Left colon (tissue), 2 donors: ENCODE results near the gene HINT1. TPM values are rescaled to one million over a fixed set of nuclear protein-coding genes. Genes with fewer than 3 reads are reported as not detected.
A peak's percentile ranks its signal among the peaks of the same experiment; 100 is the strongest.
"Not testable (repeated sequence)": the region's sequence is repeated elsewhere in the genome, so short reads cannot be mapped to it uniquely, and the experiment has no call there.

Source experiments
- ATAC-seq: fragments of 200-7000 bp; cut with Tn5 transposase; one replicate; pipeline ENCODE4 v1.9.1; 2020; ENCODE audit warnings: mild to moderate bottlenecking, moderate library complexity
- DNase-seq, 2 donors: peaks; one replicate each; pipeline ENCODE4 v3.0.0-alpha.2; 2020
- intact Hi-C, 2 donors: fragments of 100-400 bp; cut with DNase I in 1 of 2; cut with micrococcal nuclease in 1 of 2; formaldehyde crosslinking; loops; one replicate each; pipeline versions ENCODE4 v1.11.2 to v1.14.0; 2022; cut with DNase I, micrococcal nuclease
- long read RNA-seq: library from polyadenylated mRNA; unstranded; transcript quantifications from one replicate; pipeline ENCODE4 v2.0.0, GENCODE V29; 2021
- total RNA-seq, 2 donors: library from RNA; stranded (reverse); fragmentation: NEBNext Ultra II Directional; extraction: Animal tissue kit (Norgen Biotek cat#: 25700); gene quantifications; one replicate each; pipeline ENCODE4 v1.2.1, GENCODE V29; 2021
- donor health status: DM: no; HTN: no; CAD: no.
- donor health status: DM: yes; HTN: yes; CAD: no.

The HINT1 gene
- 100 to 1,000 TPM; 303 to 318 TPM for total RNA-seq
- long read RNA-seq, transcript HINT1-209 (3 exons, 656 nt) = minor isoform, 7 of 234 reads
- long read RNA-seq, transcript HINT1-205 (3 exons, 703 nt) = minor isoform, 6 of 234 reads
- long read RNA-seq, transcript HINT1-201 (3 exons, 1,081 nt) = major isoform, 209 of 234 reads
- long read RNA-seq, partial matches to known transcripts = 1 of 234 reads
- long read RNA-seq, other reads (novel, unspliced or antisense) = 4 of 234 reads

GRCh38 chr5:131165119-131165727 is at the start of gene HINT1:
Gene HINT1, minus strand, starts transcription at chr5:131165256. Its CDS starts 51 bp downstream, at chr5:131165205.
- ATAC-seq = peak; percentile 85
- intact Hi-C loops = loop anchor here in 1 of 2 donors (10.0 kb wide), 1 partner anchor 100 kb away; the partner anchor contains the start of gene CDC42SE2
- peak; percentile 92 to 97 for DNase-seq

DNA sequence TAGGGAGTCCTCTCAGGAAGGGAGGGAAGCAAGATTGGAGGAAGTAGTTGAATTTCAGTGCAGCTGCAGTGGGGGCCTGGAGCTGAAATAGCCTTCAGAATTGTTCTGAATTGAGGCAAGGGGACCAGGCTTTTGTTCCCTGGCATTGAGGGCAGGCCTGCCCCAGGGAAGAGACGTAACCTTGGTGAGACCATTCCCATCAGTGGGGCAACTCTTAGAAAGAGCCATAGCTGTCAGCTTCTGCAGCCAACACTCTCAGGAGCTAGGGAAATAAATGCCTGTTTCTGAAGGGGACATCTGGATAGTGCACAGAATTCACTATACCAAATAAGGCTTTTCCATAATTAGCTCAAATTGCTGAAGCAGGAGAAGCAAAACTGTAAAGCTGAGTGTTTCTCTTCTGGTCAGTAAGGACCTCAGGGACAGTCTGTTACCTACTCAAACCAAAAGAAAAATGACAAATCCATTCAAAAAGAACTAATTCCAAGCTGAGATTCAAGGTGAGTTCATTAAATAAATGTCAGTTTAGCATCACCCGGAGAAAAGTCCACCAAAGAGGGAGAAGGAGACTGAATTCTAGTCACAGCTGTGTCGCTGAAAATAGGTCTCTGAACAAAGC is 49.7 kb upstream of the HINT1 start:
- intact Hi-C loops = no loop called here
- no peak for DNase-seq
- ATAC-seq = no peak

DNA sequence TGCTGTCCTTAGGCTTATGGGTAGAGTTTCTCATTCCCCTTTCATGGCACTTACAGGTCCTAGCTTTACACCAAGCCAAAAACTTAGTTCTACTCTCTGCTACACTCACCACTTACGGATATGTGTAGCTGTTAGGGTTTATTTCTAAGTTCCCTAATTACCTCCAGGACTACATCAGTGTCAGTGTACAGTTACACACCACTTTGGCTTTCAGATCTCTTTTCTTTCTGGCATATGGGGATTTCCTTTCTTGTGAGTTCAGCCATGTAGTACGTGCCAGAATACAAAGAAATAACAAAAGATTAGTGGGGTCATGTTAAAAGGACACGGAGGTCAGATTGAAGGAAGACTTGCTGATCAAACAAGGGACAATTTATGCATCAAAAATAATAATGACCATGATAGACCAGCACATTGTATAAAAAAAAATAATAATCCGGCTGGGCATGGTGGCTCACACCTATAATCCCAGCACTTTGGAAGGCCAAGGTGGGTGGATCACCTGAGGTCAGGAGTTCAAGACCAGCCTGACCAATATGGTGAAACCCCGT is 47.5 kb upstream of the HINT1 start:
- intact Hi-C loops = no loop called here
- no peak for DNase-seq
- ATAC-seq = no peak

DNA sequence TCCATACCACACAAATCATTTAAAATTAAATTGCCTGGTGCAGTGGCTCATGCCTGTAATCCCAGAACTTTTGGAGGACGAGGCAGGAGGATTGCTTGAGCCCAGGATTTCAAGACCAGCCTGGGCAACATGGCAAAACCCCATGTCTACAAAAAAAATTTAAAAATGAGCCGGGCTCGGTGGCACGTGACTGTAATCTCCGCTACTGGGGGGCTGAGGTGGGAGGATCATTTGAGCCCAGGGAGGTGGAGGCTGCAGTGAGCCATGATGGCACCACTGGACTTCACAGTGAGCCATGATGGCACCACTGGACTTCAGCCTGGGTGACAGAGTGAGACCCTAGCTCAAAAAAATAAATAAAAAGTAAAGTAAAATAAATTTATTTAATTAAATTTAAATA is 46.6 kb upstream of the HINT1 start:
- DNase-seq (no peak), ATAC-seq (no peak)
- intact Hi-C loops = no loop called here

GRCh38 chr5:131210151-131210510 is 45.1 kb upstream of the HINT1 start:
- DNase-seq = no peak
- peak; percentile 39 for ATAC-seq
- intact Hi-C loops = no loop called here

DNA sequence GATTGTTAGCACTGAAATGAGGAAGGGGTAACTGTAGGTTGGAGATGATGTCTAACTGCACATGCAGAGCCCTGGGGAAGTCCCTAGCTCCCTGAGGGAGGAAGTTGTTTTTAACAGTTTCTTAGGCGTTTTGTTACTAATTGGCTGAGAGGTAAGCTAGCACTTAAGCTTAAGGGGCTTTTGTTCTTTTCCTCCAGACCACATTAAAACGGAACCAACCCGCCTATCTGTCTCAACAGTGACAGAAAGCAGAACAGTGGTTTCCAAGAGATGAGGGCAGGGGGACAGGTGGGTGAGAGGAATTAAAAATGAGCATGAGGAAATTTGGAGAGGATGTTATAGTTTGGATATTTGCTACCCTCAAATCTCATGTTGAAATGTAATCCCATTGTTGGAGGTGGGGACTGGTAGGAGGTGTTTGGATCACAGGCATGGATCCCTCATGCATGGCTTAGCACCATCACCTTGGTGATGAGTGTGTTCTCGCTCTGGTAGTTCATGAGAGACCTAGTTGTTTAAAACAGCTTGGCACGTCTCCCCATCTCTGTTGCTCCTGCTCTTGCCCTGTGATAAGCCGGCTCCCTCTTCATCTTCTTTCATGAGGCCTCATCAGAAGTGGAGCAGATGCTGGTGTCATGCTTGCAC is 44.6 kb upstream of the HINT1 start:
- intact Hi-C loops = no loop called here
- ATAC-seq = peak; percentile 28
- DNase-seq = peak in 1 of 2 donors; percentile 35

GRCh38 chr5:131209175-131209505 is 44.1 kb upstream of the HINT1 start:
- intact Hi-C loops = no loop called here
- DNase-seq = no peak
- no peak for ATAC-seq

DNA sequence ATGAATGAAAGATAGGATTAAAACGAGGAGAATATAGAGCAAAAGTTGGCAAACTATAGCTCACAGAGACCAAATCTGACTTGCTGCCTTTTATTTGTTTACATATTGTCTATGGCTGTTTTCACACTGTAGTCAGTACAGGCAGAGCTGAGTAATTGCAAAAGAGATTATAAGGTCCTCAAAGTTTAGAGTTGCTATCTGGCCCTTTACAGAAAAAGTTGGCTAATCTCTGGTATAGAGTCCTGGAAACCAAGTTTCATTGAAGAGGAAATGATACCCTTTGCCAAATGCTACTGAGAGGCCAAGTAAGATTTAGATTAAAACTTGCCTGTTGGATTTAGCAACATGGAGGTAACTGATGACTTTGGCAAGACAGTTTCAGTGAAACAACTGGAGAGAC is 41.7 kb upstream of the HINT1 start:
- DNase-seq (no peak), ATAC-seq (peak; percentile 46)
- intact Hi-C loops = no loop called here

DNA sequence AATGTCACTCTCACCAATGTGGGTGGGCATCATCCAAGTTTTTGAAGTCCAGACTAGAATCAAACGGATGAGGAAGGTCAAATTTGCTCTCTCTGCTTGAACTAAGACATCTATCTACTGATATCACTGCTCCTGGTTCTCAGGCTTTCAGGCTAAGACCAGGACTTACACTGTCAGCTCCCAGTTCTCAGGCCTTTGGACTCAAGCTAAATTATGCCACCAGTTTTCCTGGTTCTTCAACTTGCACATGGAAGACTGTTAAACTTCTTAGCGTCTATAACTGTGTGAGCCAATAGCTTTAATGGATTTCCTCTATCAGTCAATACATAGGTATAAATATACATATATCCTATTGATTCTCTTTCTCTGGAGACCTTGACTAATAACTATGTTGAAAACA is 41.0 kb upstream of the HINT1 start:
- intact Hi-C loops = no loop called here
- ATAC-seq = peak; percentile 82
- DNase-seq = no peak

GRCh38 chr5:131204964-131205363 is 39.9 kb upstream of the HINT1 start:
- ATAC-seq = peak; percentile 74
- intact Hi-C loops = no loop called here
- DNase-seq = no peak

DNA sequence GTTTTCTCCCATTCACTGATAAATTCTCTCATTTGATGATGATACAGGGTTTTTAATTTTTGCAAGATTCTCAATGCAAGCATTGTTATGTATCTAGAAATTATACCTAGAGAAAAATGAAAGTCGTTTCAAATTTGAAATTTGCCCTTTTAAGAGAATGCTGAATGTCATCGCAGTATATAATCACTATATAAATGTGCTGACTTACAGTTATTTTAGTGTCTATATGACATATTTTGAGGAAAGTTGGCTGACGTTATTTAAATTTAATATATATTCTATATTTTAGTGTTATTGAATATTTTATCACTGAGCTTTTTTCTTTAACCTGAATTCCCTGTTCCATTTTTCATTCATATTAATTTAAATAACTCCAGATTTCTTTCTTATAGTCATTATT is 35.5 kb upstream of the HINT1 start:
- DNase-seq (no peak), ATAC-seq (no peak)
- intact Hi-C loops = no loop called here

- intact Hi-C loops = no loop called here
- ATAC-seq (no peak), DNase-seq (no peak)
These were observed 33.6 kb upstream of the HINT1 start for GRCh38 chr5:131198625-131199024.

DNA sequence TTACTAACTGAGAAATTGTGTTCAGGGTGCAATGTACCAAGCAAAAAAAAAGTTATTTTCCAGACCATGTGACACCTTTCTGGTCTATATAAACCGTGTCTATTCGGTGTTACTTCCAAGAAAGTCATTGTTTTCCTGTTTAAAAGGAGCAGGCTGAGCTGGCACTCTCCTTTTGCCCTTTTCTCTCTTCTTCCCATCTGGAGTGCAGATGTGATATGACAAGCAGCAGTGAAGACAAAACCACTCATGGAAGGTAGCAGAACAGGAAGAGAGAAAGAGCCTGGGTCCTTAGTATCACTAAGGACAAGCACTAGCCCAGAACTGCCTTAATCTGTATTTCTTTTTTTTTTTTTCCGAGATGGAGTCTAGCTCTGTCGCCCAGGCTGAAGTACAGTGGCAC is 31.3 kb upstream of the HINT1 start:
- intact Hi-C loops = no loop called here
- ATAC-seq (no peak), DNase-seq (no peak)

DNA sequence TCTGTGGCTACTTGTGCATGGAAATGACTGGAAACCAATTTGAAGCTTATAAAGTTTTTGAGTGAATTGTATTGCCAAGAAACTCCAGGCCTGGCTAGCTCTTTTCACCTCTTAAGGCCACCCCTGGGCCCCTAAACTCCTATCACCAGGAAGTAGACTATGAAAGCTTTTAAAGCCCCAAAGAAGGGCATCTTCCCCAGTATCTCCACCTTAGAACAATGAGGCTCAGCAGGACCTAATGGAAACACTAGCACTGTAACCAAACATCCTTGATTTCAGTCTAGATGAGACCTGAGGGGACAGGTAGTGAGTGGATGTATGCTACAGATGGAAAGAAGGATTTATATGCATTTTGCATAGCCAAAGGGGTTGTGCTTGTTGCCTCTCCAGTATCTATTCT is 30.6 kb upstream of the HINT1 start:
- ATAC-seq (no peak), DNase-seq (no peak)
- intact Hi-C loops = no loop called here

- intact Hi-C loops = no loop called here
- ATAC-seq (peak; percentile 82), DNase-seq (peak in 1 of 2 donors; percentile 20)
These were observed 29.7 kb upstream of the HINT1 start for GRCh38 chr5:131194725-131195124.

- intact Hi-C loops, DNase-seq: not testable (repeated sequence)
- peak; percentile 61 for ATAC-seq
These were observed 28.8 kb upstream of the HINT1 start for GRCh38 chr5:131193897-131194296.

DNA sequence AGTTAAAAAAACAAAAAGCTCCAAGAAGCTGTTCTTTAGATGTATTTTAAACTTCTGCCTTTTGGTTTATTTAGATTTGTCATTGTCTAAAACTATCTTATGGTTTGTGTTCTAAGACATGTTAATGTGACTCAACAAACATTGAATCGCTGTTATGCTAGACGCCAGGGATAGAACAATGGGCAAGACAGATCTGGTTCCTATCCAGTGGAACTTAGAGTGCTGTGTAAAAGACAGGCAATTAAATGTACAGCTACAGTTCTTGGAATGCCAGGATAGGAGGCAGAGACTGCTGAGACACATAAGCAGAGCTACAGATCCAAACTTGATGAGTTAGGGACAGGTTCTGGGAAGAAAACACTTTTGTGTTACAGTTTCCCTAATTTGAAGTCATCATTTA is 28.1 kb upstream of the HINT1 start:
- ATAC-seq (peak; percentile 74), DNase-seq (no peak)
- intact Hi-C loops = no loop called here

- ATAC-seq = no peak
- intact Hi-C loops = no loop called here
- DNase-seq = no peak
These were observed 21.7 kb upstream of the HINT1 start for GRCh38 chr5:131186561-131187256.

DNA sequence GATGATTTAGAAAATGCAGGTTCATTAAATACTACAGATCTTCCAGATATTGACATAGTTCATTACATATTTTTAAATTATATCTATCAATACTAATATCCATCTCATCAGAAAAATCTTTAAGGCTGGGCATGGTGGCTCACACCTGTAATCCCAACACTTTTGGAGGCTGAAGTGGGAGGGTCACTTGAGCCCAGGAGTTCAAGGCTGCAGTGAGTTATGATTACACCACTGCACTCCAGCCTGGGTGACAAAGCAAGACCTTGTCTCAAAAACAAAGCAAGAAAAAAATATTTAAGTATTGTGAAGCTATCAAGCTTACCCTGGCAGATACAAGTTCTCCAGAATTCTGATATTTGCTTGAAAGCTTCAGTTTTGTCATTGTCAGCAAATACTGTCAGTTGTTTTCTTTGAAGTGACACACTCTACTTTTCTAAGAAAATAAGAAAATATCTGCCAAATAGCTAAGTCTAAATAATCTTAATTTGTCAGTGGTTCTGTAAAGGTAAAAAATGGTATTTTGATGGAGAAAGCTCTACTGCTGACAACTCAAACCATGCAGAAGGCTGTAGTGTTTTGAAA is 20.6 kb upstream of the HINT1 start:
- no peak for ATAC-seq
- intact Hi-C loops = no loop called here
- DNase-seq = no peak
